Colonic mucosa (tissue), 4 donors: ENCODE measurements around the gene MCRIP1. TPM values are rescaled to one million over a fixed set of nuclear protein-coding genes. Genes with fewer than 3 reads are reported as not detected.

Source experiments
- DNase-seq: peaks from one replicate; pipeline ENCODE4 v3.0.0-alpha.2; 2020
- H3K27ac ChIP-seq: fragments of 200-600 bp; one replicate; pipeline ENCODE4 v1.8.0; 2021
- H3K27me3 ChIP-seq: fragments of 200-600 bp; one replicate; pipeline ENCODE4 v1.8.0; 2021
- H3K36me3 ChIP-seq: fragments of 200-600 bp; one replicate; pipeline ENCODE4 v1.8.0; 2021
- H3K4me1 ChIP-seq: fragments of 200-600 bp; one replicate; pipeline ENCODE4 v1.8.0; 2021; ENCODE audit warnings: mild to moderate bottlenecking
- H3K4me3 ChIP-seq: fragments of 200-600 bp; one replicate; pipeline ENCODE4 v1.8.0; 2021
- H3K9ac ChIP-seq, 2 donors: one replicate each; pipeline ENCODE4 v1.7.0; 2013; ENCODE audit warnings: control low read depth in 2 of 2, low read depth in 2 of 2, low read length in 2 of 2
- H3K9me3 ChIP-seq: fragments of 200-600 bp; one replicate; pipeline ENCODE4 v1.8.0; 2021
- CTCF ChIP-seq: fragments of 200-600 bp; IDR thresholded peaks from one replicate; pipeline ENCODE4 v1.8.0; 2022; ENCODE audit warnings: antibody characterized with exemption, mild to moderate bottlenecking
- intact Hi-C: fragments of 100-400 bp; cut with DNase I; formaldehyde crosslinking; loops from one replicate; pipeline ENCODE4 v1.14.1; 2022
- total RNA-seq, 2 donors: library from RNA; stranded (reverse); fragmentation: NEBNext Ultra II Directional in 1 of 2; extraction: Animal tissue kit (Norgen Biotek cat#: 25700) in 1 of 2; gene quantifications; one replicate each; pipeline ENCODE4 v1.2.1, GENCODE V29; 2021
- donor health status: healthy.
- donor health status: DM: no; HTN: no; CAD: no.
- donor health status: DM: no; HTN: no; CAD: no.

The MCRIP1 gene
- total RNA-seq, 2 donors from 2014 or later = 25.9 to 26.2 TPM

DNA sequence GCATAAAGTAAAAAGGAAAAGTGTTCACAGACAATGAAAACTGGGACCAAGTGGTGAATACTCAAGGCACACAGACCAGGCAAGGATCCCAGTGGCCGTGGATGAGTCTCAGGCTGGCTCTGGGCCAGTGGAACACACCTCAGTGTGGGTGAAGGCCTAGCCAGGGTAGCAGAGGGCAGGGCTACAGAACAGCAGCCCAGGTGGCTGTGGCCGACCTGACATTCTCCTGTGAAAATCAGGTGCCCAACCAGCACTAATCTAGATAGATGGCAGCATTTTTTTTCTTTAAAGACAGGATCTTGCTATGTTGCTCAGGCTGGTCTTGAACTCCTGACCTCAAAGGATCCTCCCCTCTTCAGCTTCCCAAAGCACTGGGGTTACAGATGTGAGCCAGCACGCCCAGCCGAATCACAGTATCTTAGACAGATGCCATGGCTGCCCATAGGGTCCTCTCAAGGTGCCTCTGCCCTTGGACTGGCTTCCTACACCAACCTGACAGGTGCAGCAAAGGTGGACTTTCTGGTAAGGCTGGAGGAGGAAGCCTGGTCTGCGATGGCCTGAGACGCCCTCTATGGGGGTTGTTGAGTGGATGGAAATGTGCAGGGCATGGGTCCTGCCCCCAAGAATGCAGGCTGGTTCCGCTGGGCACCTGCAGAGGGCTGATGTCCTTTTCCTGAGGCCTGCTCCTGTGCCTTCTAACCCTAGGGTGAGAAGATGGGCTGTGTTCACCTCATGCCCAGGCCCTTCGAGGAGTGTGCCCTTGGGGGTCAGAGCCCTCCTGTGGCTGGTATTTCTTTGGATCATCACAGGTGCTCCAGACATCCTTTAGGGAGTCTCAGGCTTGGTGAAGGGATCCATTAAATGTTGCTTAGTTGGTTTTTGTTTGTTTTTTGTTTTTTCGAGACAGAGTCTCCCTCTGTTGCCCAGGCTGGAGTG is 31.0 kb upstream of the MCRIP1 start:
- TF ChIP-seq CTCF = no peak
- intact Hi-C loops = no loop called here
- H3K9ac ChIP-seq = peak overlapping the region in 1 of 2 donors; percentile 86
- peaks cover 38% of the 10 kb centered on the region for H3K4me1 ChIP-seq
- H3K27me3 ChIP-seq = no peaks in the 10 kb centered on the region
- H3K4me3 ChIP-seq = no peak overlapping the region
- H3K9me3 ChIP-seq = no peaks in the 10 kb centered on the region
- H3K27ac ChIP-seq = no peak overlapping the region
- DNase-seq = no peak
- H3K36me3 ChIP-seq = no peaks in the 10 kb centered on the region

- Histone ChIP-seq H3K27me3 (no peaks in the 10 kb centered on the region), H3K9me3 (no peaks in the 10 kb centered on the region), H3K9ac (peak overlapping the region in 1 of 2 donors; percentile 24), H3K4me3 (no peak overlapping the region), H3K36me3 (peaks cover 3% of the 10 kb centered on the region), H3K4me1 (peaks cover 41% of the 10 kb centered on the region), H3K27ac (no peak overlapping the region)
- no peak for DNase-seq
- TF ChIP-seq CTCF = no peak
- intact Hi-C loops = no loop called here
Measured at GRCh38 chr17:81863123-81863675, 30.1 kb upstream of the MCRIP1 start.

DNA sequence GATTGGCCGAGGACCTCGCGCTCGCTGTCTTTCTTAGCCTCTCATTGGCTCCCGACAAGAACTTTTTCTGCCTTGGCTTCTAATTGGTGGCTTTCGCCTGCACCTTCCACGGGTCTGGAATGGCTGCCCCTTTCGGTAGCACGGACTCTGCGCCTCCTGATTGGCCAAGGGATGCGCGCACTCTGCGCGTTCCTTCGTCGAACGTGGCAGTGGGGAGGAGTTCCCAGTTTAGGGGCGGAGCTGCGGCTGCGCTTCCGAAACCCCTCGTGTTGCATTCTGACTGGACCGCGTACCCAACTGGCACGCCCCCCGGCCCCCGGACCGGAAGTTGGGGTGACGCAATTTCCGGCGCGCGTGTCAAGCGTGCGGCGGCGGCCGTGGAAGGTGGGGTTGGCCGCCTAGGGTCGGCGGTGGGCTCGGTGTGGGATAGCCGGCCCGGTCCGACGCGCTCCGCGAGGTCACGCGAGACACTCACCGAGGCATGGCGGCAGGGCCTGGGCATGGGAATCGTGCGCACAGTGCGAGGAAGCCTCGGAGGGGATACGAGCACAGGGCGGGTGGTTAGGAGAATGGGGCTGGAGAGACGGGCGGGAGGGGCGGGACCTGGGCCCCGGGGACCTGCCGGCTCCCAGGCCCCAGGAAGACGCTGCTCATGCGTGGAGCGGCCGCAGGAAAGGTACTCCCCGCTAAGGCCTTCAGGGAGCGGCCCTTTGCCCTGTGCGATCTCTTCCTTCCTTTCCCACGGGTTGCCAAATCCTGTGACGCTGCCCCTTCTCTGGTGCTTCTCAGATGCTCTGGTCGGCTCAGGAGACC is 27.9 kb upstream of the MCRIP1 start:
- H3K27me3 ChIP-seq = no peaks in the 10 kb centered on the region
- TF ChIP-seq CTCF = no peak
- peaks cover 4% of the 10 kb centered on the region for H3K36me3 ChIP-seq
- intact Hi-C loops = no loop called here
- peak; percentile 99 for DNase-seq
- peak overlapping the region; percentile 85 to 97 for H3K9ac ChIP-seq
- peaks cover 28% of the 10 kb centered on the region for H3K4me1 ChIP-seq
- no peaks in the 10 kb centered on the region for H3K9me3 ChIP-seq
- H3K27ac ChIP-seq = peak overlapping the region; percentile 89
- peak overlapping the region; percentile 44 for H3K4me3 ChIP-seq

GRCh38 chr17:81859906-81860755 is 27.0 kb upstream of the MCRIP1 start, which contains the start of gene P4HB:
Gene P4HB (minus strand): TSS chr17:81860535. CDS start chr17:81860471, 64 bp downstream.
- Histone ChIP-seq H3K27ac (peak within 1 kb of the TSS; percentile 92), H3K9ac (peak within 1 kb of the TSS; percentile 95 to 97), H3K4me3 (peak within 1 kb of the TSS; percentile 96), H3K36me3 (peaks cover 8% of the 10 kb centered on the region), H3K4me1 (peaks cover 20% of the 10 kb centered on the region), H3K9me3 (no peaks in the 10 kb centered on the region), H3K27me3 (no peaks in the 10 kb centered on the region)
- TF ChIP-seq CTCF = no peak
- intact Hi-C loops = no loop called here
- DNase-seq = no peak
